BLaER1 treated with 17β-estradiol and CSF1 and Interleukin-3, amounts not matched to agents 10 nM and 100 nM (cell line): Measurements from ENCODE around the gene RICTOR.
"Not testable (repeated sequence)": the region's sequence is repeated elsewhere in the genome, so short reads cannot be mapped to it uniquely, and the experiment has no call there.

Experiments used
- H3K27ac ChIP-seq, 11 experiments: shearing (Covaris generic); formaldehyde crosslinking; 2 replicates each; pipeline ENCODE4 v1.8.1; 2022
- H3K27me3 ChIP-seq, 11 experiments: shearing (Covaris generic); formaldehyde crosslinking; 2 replicates each; pipeline ENCODE4 v1.8.1; 2022
- H3K36me3 ChIP-seq, 11 experiments: shearing (Covaris generic); formaldehyde crosslinking; 2 replicates each; pipeline ENCODE4 v1.8.1; 2022
- H3K4me1 ChIP-seq, 10 experiments: shearing (Covaris generic); formaldehyde crosslinking; 2 replicates each; pipeline ENCODE4 v1.8.1; 2022
- H3K4me2 ChIP-seq, 11 experiments: shearing (Covaris generic); formaldehyde crosslinking; 2 replicates each; pipeline ENCODE4 v1.8.1; 2022
- H3K4me3 ChIP-seq, 10 experiments: shearing (Covaris generic); formaldehyde crosslinking; 2 replicates each; pipeline ENCODE4 v1.8.1; 2022
- H3K9ac ChIP-seq, 11 experiments: shearing (Covaris generic); formaldehyde crosslinking; 2 replicates each; pipeline ENCODE4 v1.8.1; 2022
- H3K9me3 ChIP-seq, 11 experiments: shearing (Covaris generic); formaldehyde crosslinking; replicated peaks in 1 of 11; 2 replicates each; pipeline ENCODE4 v1.8.1; 2022
- H4K20me1 ChIP-seq, 11 experiments: shearing (Covaris generic); formaldehyde crosslinking; 2 replicates each; pipeline ENCODE4 v1.8.1; 2022
- Cebpa-rat ChIP-seq, 11 experiments: shearing (Covaris generic); IDR thresholded peaks; 2 replicates each; pipeline ENCODE4 v1.8.1; 2022

The RICTOR gene

GRCh38 chr5:39055768-39056398 is 18.3 kb downstream of the RICTOR start:
- H3K4me2 ChIP-seq = no peak overlapping the region
- H3K27me3 ChIP-seq = no peaks in the 10 kb centered on the region
- TF ChIP-seq Cebpa-rat (IDR thresholded peaks at IDR 0.05) = no peak
- peaks cover 0 to 9% (median 0%) of the 10 kb centered on the region in 11 experiments; a peak in 3 of 22 replicates for H3K9me3 ChIP-seq
- H3K36me3 ChIP-seq = peaks cover 21 to 47% (median 28%) of the 10 kb centered on the region in 11 experiments
- H3K4me3 ChIP-seq = no peak overlapping the region
- no peak overlapping the region for H3K9ac ChIP-seq
- peaks cover 0 to 29% (median 13%) of the 10 kb centered on the region in 10 experiments; a peak in 11 of 20 replicates for H3K4me1 ChIP-seq
- H4K20me1 ChIP-seq = peaks cover 0 to 96% (median 38%) of the 10 kb centered on the region in 11 experiments; a peak in 12 of 22 replicates
- no peak overlapping the region for H3K27ac ChIP-seq

GRCh38 chr5:39055027-39055767 is 19.0 kb downstream of the RICTOR start:
- Histone ChIP-seq H3K27me3 (no peaks in the 10 kb centered on the region), H3K4me3 (no peak overlapping the region), H3K4me2 (no peak overlapping the region), H4K20me1 (peaks cover 0 to 96% (median 31%) of the 10 kb centered on the region in 11 experiments; a peak in 12 of 22 replicates), H3K27ac (no peak overlapping the region), H3K4me1 (peaks cover 0 to 29% (median 13%) of the 10 kb centered on the region in 10 experiments; a peak in 11 of 20 replicates), H3K9me3 (peaks cover 0 to 9% (median 4%) of the 10 kb centered on the region in 11 experiments; a peak in 5 of 22 replicates), H3K9ac (no peak overlapping the region), H3K36me3 (peaks cover 24 to 53% (median 32%) of the 10 kb centered on the region in 11 experiments)
- TF ChIP-seq Cebpa-rat (IDR thresholded peaks at IDR 0.05) = no peak

- Histone ChIP-seq H3K9ac (no peak overlapping the region), H3K4me3 (no peak overlapping the region), H4K20me1 (peaks cover 0 to 92% (median 21%) of the 10 kb centered on the region in 11 experiments; a peak in 13 of 22 replicates), H3K27ac (no peak overlapping the region), H3K9me3 (peaks cover 0 to 20% (median 11%) of the 10 kb centered on the region in 11 experiments; a peak in 17 of 22 replicates), H3K4me1 (peaks cover 0 to 11% (median 2%) of the 10 kb centered on the region in 10 experiments; a peak in 11 of 20 replicates), H3K4me2 (no peak overlapping the region), H3K36me3 (peaks cover 26 to 63% (median 40%) of the 10 kb centered on the region in 11 experiments), H3K27me3 (no peaks in the 10 kb centered on the region)
- no peak for TF ChIP-seq Cebpa-rat (IDR thresholded peaks at IDR 0.05)
These were observed 21.0 kb downstream of the RICTOR start for GRCh38 chr5:39053189-39053588.

GRCh38 chr5:39052141-39052540 is 22.1 kb downstream of the RICTOR start:
- Histone ChIP-seq H3K4me3 (no peak overlapping the region), H3K27ac (no peak overlapping the region), H3K4me1 (peaks cover 0 to under 1% (median 0%) of the 10 kb centered on the region in 10 experiments; a peak in 2 of 20 replicates), H3K27me3 (no peaks in the 10 kb centered on the region), H4K20me1 (peaks cover 0 to 92% (median 28%) of the 10 kb centered on the region in 11 experiments; a peak in 14 of 22 replicates), H3K9me3 (peaks cover 0 to 30% (median 21%) of the 10 kb centered on the region in 11 experiments; a peak in 21 of 22 replicates), H3K36me3 (peaks cover 33 to 73% (median 49%) of the 10 kb centered on the region in 11 experiments), H3K4me2 (no peak overlapping the region), H3K9ac (no peak overlapping the region)
- TF ChIP-seq Cebpa-rat (IDR thresholded peaks at IDR 0.05) = no peak

GRCh38 chr5:39049315-39049714 is 24.9 kb downstream of the RICTOR start:
- Histone ChIP-seq H3K27ac (no peak overlapping the region), H4K20me1 (peaks cover 0 to 92% (median 44%) of the 10 kb centered on the region in 11 experiments; a peak in 15 of 22 replicates), H3K4me1 (no peaks in the 10 kb centered on the region)

GRCh38 chr5:39040875-39041274 is 33.3 kb downstream of the RICTOR start:
- Histone ChIP-seq H3K9me3 (peaks cover 4 to 29% (median 14%) of the 10 kb centered on the region in 11 experiments; a peak in 16 of 22 replicates), H3K27ac (no peak overlapping the region), H3K4me3 (no peak overlapping the region), H3K9ac (no peak overlapping the region), H4K20me1 (peaks cover 0 to 56% (median 26%) of the 10 kb centered on the region in 11 experiments; a peak in 14 of 22 replicates), H3K4me2 (no peak overlapping the region), H3K36me3 (peaks cover 9 to 34% (median 24%) of the 10 kb centered on the region in 11 experiments; a peak in 15 of 22 replicates), H3K27me3 (no peaks in the 10 kb centered on the region), H3K4me1 (peaks cover 0 to 7% (median 0%) of the 10 kb centered on the region in 10 experiments; a peak in 1 of 20 replicates)
- TF ChIP-seq Cebpa-rat (IDR thresholded peaks at IDR 0.05) = no peak

More at GRCh38 chr5:39049315-39049714, 24.9 kb downstream of the RICTOR start:
- Histone ChIP-seq H3K9me3 (peaks cover 0 to 33% (median 23%) of the 10 kb centered on the region in 11 experiments; a peak in 21 of 22 replicates), H3K9ac (no peak overlapping the region), H3K4me3 (no peak overlapping the region), H3K4me2 (no peak overlapping the region), H3K36me3 (peaks cover 23 to 51% (median 40%) of the 10 kb centered on the region in 11 experiments; a peak in 20 of 22 replicates), H3K27me3 (no peaks in the 10 kb centered on the region)
- TF ChIP-seq Cebpa-rat (IDR thresholded peaks at IDR 0.05) = no peak

- peaks cover 0 to 53% (median 18%) of the 10 kb centered on the region in 11 experiments; a peak in 14 of 22 replicates for H4K20me1 ChIP-seq
- not testable (repeated sequence) for H3K27me3 ChIP-seq, H3K4me2 ChIP-seq, H3K27ac ChIP-seq, H3K4me3 ChIP-seq, H3K9ac ChIP-seq
- H3K4me1 ChIP-seq = peaks cover 0 to 24% (median 9%) of the 10 kb centered on the region in 10 experiments; a peak in 10 of 20 replicates
- peaks cover 3 to 53% (median 34%) of the 10 kb centered on the region in 11 experiments; a peak in 20 of 22 replicates for H3K9me3 ChIP-seq
- peaks cover 0 to 19% (median 12%) of the 10 kb centered on the region in 11 experiments; a peak in 16 of 22 replicates for H3K36me3 ChIP-seq
These were observed 39.7 kb downstream of the RICTOR start for GRCh38 chr5:39034493-39034892.

- Histone ChIP-seq H3K4me2 (no peak overlapping the region), H3K9ac (no peak overlapping the region), H3K4me1 (peaks cover 0 to 24% (median 7%) of the 10 kb centered on the region in 10 experiments; a peak in 10 of 20 replicates), H3K27me3 (no peaks in the 10 kb centered on the region), H3K9me3 (peaks cover 25 to 82% (median 62%) of the 10 kb centered on the region in 11 experiments), H4K20me1 (peaks cover 0 to 61% (median 18%) of the 10 kb centered on the region in 11 experiments; a peak in 14 of 22 replicates), H3K4me3 (no peak overlapping the region), H3K27ac (no peak overlapping the region), H3K36me3 (peaks cover 16 to 45% (median 39%) of the 10 kb centered on the region in 11 experiments)
- TF ChIP-seq Cebpa-rat (IDR thresholded peaks at IDR 0.05) = no peak
These were observed 43.2 kb downstream of the RICTOR start for GRCh38 chr5:39031041-39031440.
